Measurements from ENCODE around the gene CPLX1. TPM values are rescaled to one million over a fixed set of nuclear protein-coding genes. Genes with fewer than 3 reads are reported as not detected.
"Not testable (repeated sequence)": the region's sequence is repeated elsewhere in the genome, so short reads cannot be mapped to it uniquely, and the experiment has no call there.

CPLX1 gene
- polyA plus RNA-seq, 1 donor (not counting 4 experiments of a cell fraction or from before 2014, with no cell fraction given): 0.04 TPM

GRCh38 chr4:776743-777441 lies 49.0 kb downstream of the CPLX1 start:
- Histone ChIP-seq H4K20me1 (ENCODE audit: control insufficient read depth, extremely low read depth, insufficient read depth, low read length) (peaks cover 29% of the 10 kb centered on the region), H3K27me3 (ENCODE audit: control insufficient read depth, extremely low read depth, insufficient read depth, low read length) (no peaks in the 10 kb centered on the region), H3K4me2 (ENCODE audit: control insufficient read depth, extremely low read depth, insufficient read depth, low read depth, low read length) (no peak overlapping the region), H3K27ac (ENCODE audit: control insufficient read depth, insufficient read depth, low read length) (no peak overlapping the region), H3K79me2 (ENCODE audit: control insufficient read depth, insufficient read depth, low read length) (peaks cover 94% of the 10 kb centered on the region), H3K9me1 (ENCODE audit: control insufficient read depth, extremely low read depth, insufficient read depth, low read length) (peaks cover 3% of the 10 kb centered on the region), H2AFZ (ENCODE audit: control insufficient read depth, low read length) (no peak overlapping the region), H3K9me3 (ENCODE audit: control insufficient read depth, low read depth, low read length) (no peaks in the 10 kb centered on the region), H3K36me3 (ENCODE audit: control insufficient read depth in 2 of 2, extremely low read depth in 1 of 2, insufficient read depth in 2 of 2, low read length in 2 of 2) (peaks cover 26 to 44% of the 10 kb centered on the region in 2 experiments), H3K4me1 (ENCODE audit: control insufficient read depth, extremely low read depth, insufficient read depth, low read length) (peaks cover 9% of the 10 kb centered on the region), H3K4me3 (ENCODE audit: control insufficient read depth in 2 of 3, extremely low read depth in 1 of 3, insufficient read depth in 2 of 3, low read depth in 1 of 3, low read length in 3 of 3) (no peak overlapping the region), H3K9ac (ENCODE audit: control insufficient read depth, extremely low read depth, insufficient read depth, low read length) (no peak overlapping the region)
- TF ChIP-seq, protein P1, sequence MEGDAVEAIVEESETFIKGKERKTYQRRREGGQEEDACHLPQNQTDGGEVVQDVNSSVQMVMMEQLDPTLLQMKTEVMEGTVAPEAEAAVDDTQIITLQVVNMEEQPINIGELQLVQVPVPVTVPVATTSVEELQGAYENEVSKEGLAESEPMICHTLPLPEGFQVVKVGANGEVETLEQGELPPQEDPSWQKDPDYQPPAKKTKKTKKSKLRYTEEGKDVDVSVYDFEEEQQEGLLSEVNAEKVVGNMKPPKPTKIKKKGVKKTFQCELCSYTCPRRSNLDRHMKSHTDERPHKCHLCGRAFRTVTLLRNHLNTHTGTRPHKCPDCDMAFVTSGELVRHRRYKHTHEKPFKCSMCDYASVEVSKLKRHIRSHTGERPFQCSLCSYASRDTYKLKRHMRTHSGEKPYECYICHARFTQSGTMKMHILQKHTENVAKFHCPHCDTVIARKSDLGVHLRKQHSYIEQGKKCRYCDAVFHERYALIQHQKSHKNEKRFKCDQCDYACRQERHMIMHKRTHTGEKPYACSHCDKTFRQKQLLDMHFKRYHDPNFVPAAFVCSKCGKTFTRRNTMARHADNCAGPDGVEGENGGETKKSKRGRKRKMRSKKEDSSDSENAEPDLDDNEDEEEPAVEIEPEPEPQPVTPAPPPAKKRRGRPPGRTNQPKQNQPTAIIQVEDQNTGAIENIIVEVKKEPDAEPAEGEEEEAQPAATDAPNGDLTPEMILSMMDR (optimal IDR thresholded peaks at IDR 0.05 in 1 of 3, IDR thresholded peaks at IDR 0.05 in 1 of 3, conservative IDR thresholded peaks at IDR 0.05 in 1 of 3; ENCODE audit: extremely low read depth in 1 of 3, insufficient read depth in 2 of 3, low read length in 3 of 3): no peak
- TF ChIP-seq EZH2 (IDR thresholded peaks at IDR 0.05; ENCODE audit: low read length): no peak
- DNase-seq (ENCODE audit: low read depth, low spot score) (no peak), FAIRE-seq (no peak)
- dilution Hi-C loops (cut with MboI; ENCODE audit: extremely low pct_ligation_motif_present, low sequenced_read_pairs): no loop called here

- H2AFZ ChIP-seq (ENCODE audit: control insufficient read depth, low read length); H3K27ac ChIP-seq (ENCODE audit: control insufficient read depth, insufficient read depth, low read length); H3K9me3 ChIP-seq (ENCODE audit: control insufficient read depth, low read depth, low read length); H3K9me1 ChIP-seq (ENCODE audit: control insufficient read depth, extremely low read depth, insufficient read depth, low read length); H3K4me2 ChIP-seq (ENCODE audit: control insufficient read depth, extremely low read depth, insufficient read depth, low read depth, low read length); H3K4me3 ChIP-seq (ENCODE audit: control insufficient read depth in 2 of 3, extremely low read depth in 1 of 3, insufficient read depth in 2 of 3, low read depth in 1 of 3, low read length in 3 of 3); DNase-seq (ENCODE audit: low read depth, low spot score); FAIRE-seq; dilution Hi-C loops (cut with MboI; ENCODE audit: extremely low pct_ligation_motif_present, low sequenced_read_pairs); H3K4me1 ChIP-seq (ENCODE audit: control insufficient read depth, extremely low read depth, insufficient read depth, low read length); H3K27me3 ChIP-seq (ENCODE audit: control insufficient read depth, extremely low read depth, insufficient read depth, low read length); H3K9ac ChIP-seq (ENCODE audit: control insufficient read depth, extremely low read depth, insufficient read depth, low read length): not testable (repeated sequence)
- Histone ChIP-seq H4K20me1 (ENCODE audit: control insufficient read depth, extremely low read depth, insufficient read depth, low read length) (peaks cover 35% of the 10 kb centered on the region), H3K79me2 (ENCODE audit: control insufficient read depth, insufficient read depth, low read length) (peaks cover 93% of the 10 kb centered on the region), H3K36me3 (ENCODE audit: control insufficient read depth in 2 of 2, extremely low read depth in 1 of 2, insufficient read depth in 2 of 2, low read length in 2 of 2) (peaks cover 31 to 41% of the 10 kb centered on the region in 2 experiments)
These were observed 50.4 kb downstream of the CPLX1 start for GRCh38 chr4:775485-775884.

DNA sequence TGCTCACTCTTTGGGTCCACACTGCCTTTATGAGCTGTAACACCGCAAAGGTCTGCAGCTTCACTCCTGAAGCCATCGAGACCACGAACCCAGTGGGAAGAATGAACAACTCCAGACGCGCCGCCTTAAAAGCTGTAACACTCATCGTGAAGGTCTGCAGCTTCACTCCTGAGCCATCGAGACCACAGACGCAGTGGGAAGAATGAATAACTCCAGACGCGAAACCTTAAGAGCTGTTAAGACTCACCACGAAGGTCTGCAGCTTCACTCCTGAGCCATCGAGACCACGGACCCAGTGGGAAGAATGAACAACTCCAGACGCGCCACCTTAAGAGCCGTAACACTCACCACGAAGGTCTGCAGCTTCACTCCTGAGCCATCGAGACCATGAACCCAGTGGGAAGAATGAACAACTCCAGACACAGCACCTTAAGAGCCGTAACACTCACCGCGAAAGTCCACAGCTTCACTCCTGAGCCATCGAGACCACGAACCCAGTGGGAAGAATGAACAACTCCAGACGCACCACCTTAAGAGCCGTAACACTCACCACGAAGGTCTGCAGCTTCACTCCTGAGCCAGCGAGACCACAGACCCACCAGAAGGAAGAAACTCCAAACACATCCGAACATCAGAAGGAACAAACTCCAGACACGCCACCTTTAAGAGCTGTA lies 51.4 kb downstream of the CPLX1 start:
- FAIRE-seq; H3K9me1 ChIP-seq (ENCODE audit: control insufficient read depth, extremely low read depth, insufficient read depth, low read length); H3K4me1 ChIP-seq (ENCODE audit: control insufficient read depth, extremely low read depth, insufficient read depth, low read length); H3K4me2 ChIP-seq (ENCODE audit: control insufficient read depth, extremely low read depth, insufficient read depth, low read depth, low read length); H3K9ac ChIP-seq (ENCODE audit: control insufficient read depth, extremely low read depth, insufficient read depth, low read length); H3K27me3 ChIP-seq (ENCODE audit: control insufficient read depth, extremely low read depth, insufficient read depth, low read length); H3K27ac ChIP-seq (ENCODE audit: control insufficient read depth, insufficient read depth, low read length); H3K4me3 ChIP-seq (ENCODE audit: control insufficient read depth in 2 of 3, extremely low read depth in 1 of 3, insufficient read depth in 2 of 3, low read depth in 1 of 3, low read length in 3 of 3); H2AFZ ChIP-seq (ENCODE audit: control insufficient read depth, low read length); dilution Hi-C loops (cut with MboI; ENCODE audit: extremely low pct_ligation_motif_present, low sequenced_read_pairs); H3K9me3 ChIP-seq (ENCODE audit: control insufficient read depth, low read depth, low read length); DNase-seq (ENCODE audit: low read depth, low spot score): not testable (repeated sequence)
- peaks cover 91% of the 10 kb centered on the region for H3K79me2 ChIP-seq (ENCODE audit: control insufficient read depth, insufficient read depth, low read length)
- H4K20me1 ChIP-seq (ENCODE audit: control insufficient read depth, extremely low read depth, insufficient read depth, low read length): peaks cover 41% of the 10 kb centered on the region
- H3K36me3 ChIP-seq (ENCODE audit: control insufficient read depth in 2 of 2, extremely low read depth in 1 of 2, insufficient read depth in 2 of 2, low read length in 2 of 2): peaks cover 26 to 41% of the 10 kb centered on the region in 2 experiments

Data from keratinocyte (primary cell).